PC-3 (cell line): ENCODE data around the gene ZNF334. TPM values are rescaled to one million over a fixed set of nuclear protein-coding genes. Genes with fewer than 3 reads are reported as not detected.
A peak's percentile ranks its signal among the peaks of the same experiment; 100 is the strongest.

Source experiments
- ATAC-seq: fragments of 200-7000 bp; cut with Tn5 transposase; 2 replicates; pipeline ENCODE4 v1.9.1; 2020; ENCODE audit warnings: mild to moderate bottlenecking, moderate library complexity
- BruUV-seq: library from RNA; stranded (reverse); fragments of 400-500 nt; replicated peaks from 2 replicates; lab custom pipeline; 2021; lab: Mats Ljungman, UMichigan
- CTCF ChIA-PET: fragments of 300-600 bp; sonication (Branson Sonifier 250); formaldehyde crosslinking; loops from one replicate; lab custom pipeline; 2022; ENCODE audit warnings: antibody characterized with exemption; lab: Charles Lee
- POLR2A ChIA-PET: fragments of 300-600 bp; sonication (Branson Sonifier 250); formaldehyde crosslinking; loops from one replicate; lab custom pipeline; 2022; ENCODE audit warnings: antibody characterized with exemption; ENCODE audit not compliant: unreplicated experiment; lab: Charles Lee
- DNase-seq: peaks from one replicate; pipeline ENCODE4 v3.0.0-alpha.2; 2015
- H2AFZ ChIP-seq: fragments of 300-600 bp; sonication (generic); 2 replicates; pipeline ENCODE4 v1.6.0; 2016; ENCODE audit warnings: antibody characterized with exemption, low read length
- H3F3A ChIP-seq: fragments of 300-600 bp; sonication (generic); one replicate; pipeline ENCODE4 v1.6.0; 2017; ENCODE audit warnings: antibody characterized with exemption, low read length, control low read depth, mild to moderate bottlenecking; ENCODE audit not compliant: unreplicated experiment
- H3K27ac ChIP-seq: fragments of 300-600 bp; sonication (generic); 2 replicates; pipeline ENCODE4 v1.5.1; 2016; ENCODE audit warnings: mild to moderate bottlenecking, low read length
- H3K27me3 ChIP-seq: fragments of 300-600 bp; sonication (generic); 2 replicates; pipeline ENCODE4 v1.6.1; 2016; ENCODE audit warnings: low read length, mixed read lengths
- H3K36me3 ChIP-seq: fragments of 300-600 bp; sonication (generic); 2 replicates; pipeline ENCODE4 v1.6.1; 2016; ENCODE audit warnings: low read depth, mixed run types, low read length, mixed read lengths
- H3K4me1 ChIP-seq: fragments of 300-600 bp; sonication (generic); 2 replicates; pipeline ENCODE4 v1.5.1; 2016; ENCODE audit warnings: low read length; ENCODE audit not compliant: insufficient read depth
- H3K4me2 ChIP-seq: fragments of 300-600 bp; sonication (generic); 2 replicates; pipeline ENCODE4 v1.6.0; 2016; ENCODE audit warnings: low read length
- H3K4me3 ChIP-seq: fragments of 300-600 bp; sonication (generic); 2 replicates; pipeline ENCODE4 v1.5.1; 2016; ENCODE audit warnings: mild to moderate bottlenecking, low read length, mixed read lengths
- H3K79me2 ChIP-seq: fragments of 300-600 bp; sonication (generic); 2 replicates; pipeline ENCODE4 v1.6.1; 2017; ENCODE audit warnings: low read length, mixed read lengths
- H3K9ac ChIP-seq: fragments of 300-600 bp; sonication (generic); 2 replicates; pipeline ENCODE4 v1.6.0; 2016; ENCODE audit warnings: mild to moderate bottlenecking, low read length
- H3K9me2 ChIP-seq: fragments of 300-600 bp; sonication (generic); replicated peaks from 2 replicates; pipeline ENCODE4 v1.6.1; 2016; ENCODE audit warnings: mixed run types, low read length, mixed read lengths
- H3K9me3 ChIP-seq: fragments of 300-600 bp; sonication (generic); 2 replicates; pipeline ENCODE4 v1.6.1; 2016; ENCODE audit warnings: low read length, mixed read lengths
- H4K20me1 ChIP-seq: fragments of 300-600 bp; sonication (generic); 2 replicates; pipeline ENCODE4 v1.6.1; 2016; ENCODE audit warnings: low read length, mixed read lengths
- CTCF ChIP-seq: fragments of 300-600 bp; sonication (generic); conservative IDR thresholded peaks from 2 replicates; pipeline ENCODE4 v1.5.1; 2017; ENCODE audit warnings: antibody characterized with exemption, low read depth, mild to moderate bottlenecking, low read length
- EZH2 ChIP-seq: fragments of 300-600 bp; sonication (generic); IDR thresholded peaks from one replicate; pipeline ENCODE4 v1.6.1; 2017; ENCODE audit warnings: antibody characterized with exemption, mild to moderate bottlenecking, low read length; ENCODE audit not compliant: unreplicated experiment
- EZH2phosphoT487 ChIP-seq: fragments of 300-600 bp; sonication (generic); IDR thresholded peaks from 2 replicates; pipeline ENCODE4 v1.6.1; 2018; ENCODE audit warnings: mild to moderate bottlenecking, antibody characterized with exemption, low read length, borderline replicate concordance
- intact Hi-C: fragments of 100-400 bp; cut with micrococcal nuclease; formaldehyde crosslinking; loops from 2 replicates; pipeline ENCODE4 v1.9.0; 2023
- total RNA-seq: library from RNA; depleted of rRNA; stranded (reverse); fragments of >200 nt; gene quantifications from 2 replicates; pipeline ENCODE4 v1.2.3, GENCODE V29; 2014

The ZNF334 gene
- total RNA-seq, 1 experiment from 2014 or later: 0.58 TPM

- Histone ChIP-seq H3K36me3 (no peaks in the 10 kb centered on the region), H3K27me3 (peaks cover 56% of the 10 kb centered on the region), H4K20me1 (no peaks in the 10 kb centered on the region), H3K4me1 (no peaks in the 10 kb centered on the region), H3K9me3 (no peaks in the 10 kb centered on the region), H3K9ac (no peak overlapping the region), H3K9me2 (no peaks in the 10 kb centered on the region), H3K27ac (no peak overlapping the region), H3K79me2 (no peaks in the 10 kb centered on the region), H3K4me2 (no peak overlapping the region), H3F3A (no peaks in the 10 kb centered on the region), H2AFZ (no peak overlapping the region), H3K4me3 (no peak overlapping the region)
- intact Hi-C loops: no loop called here
- no peak for TF ChIP-seq EZH2phosphoT487
- TF ChIP-seq CTCF: no peak
- TF ChIP-seq EZH2: no peak
- no TSS peak for BruUV-seq
- CTCF ChIA-PET: no interaction called here
- DNase-seq (no peak), ATAC-seq (no peak)
- POLR2A ChIA-PET: no interaction called here
Measured at GRCh38 chr20:46545827-46546138, 32.4 kb upstream of the ZNF334 start.

GRCh38 chr20:46545077-46545826 lies 31.9 kb upstream of the ZNF334 start:
- no TSS peak for BruUV-seq
- H3K4me2 ChIP-seq: no peak overlapping the region
- ChIA-PET POLR2A (no interaction called here), CTCF (interaction anchor here (0.5 kb wide), 1 partner anchor 37 kb away, joined by 3 read pairs; no protein-coding TSS in a partner anchor)
- no peaks in the 10 kb centered on the region for H3K4me1 ChIP-seq
- no peak overlapping the region for H2AFZ ChIP-seq
- H3K27ac ChIP-seq: no peak overlapping the region
- no peak overlapping the region for H3K4me3 ChIP-seq
- H3F3A ChIP-seq: no peaks in the 10 kb centered on the region
- H3K27me3 ChIP-seq: peaks cover 61% of the 10 kb centered on the region
- TF ChIP-seq EZH2phosphoT487 (no peak), CTCF (no peak), EZH2 (no peak)
- H4K20me1 ChIP-seq: no peaks in the 10 kb centered on the region
- intact Hi-C loops: no loop called here
- no peak overlapping the region for H3K9ac ChIP-seq
- H3K9me2 ChIP-seq: no peaks in the 10 kb centered on the region
- H3K9me3 ChIP-seq: no peaks in the 10 kb centered on the region
- no peaks in the 10 kb centered on the region for H3K79me2 ChIP-seq
- DNase-seq (no peak), ATAC-seq (no peak)
- no peaks in the 10 kb centered on the region for H3K36me3 ChIP-seq

- H3K9me2 ChIP-seq: no peaks in the 10 kb centered on the region
- no peak overlapping the region for H3K4me3 ChIP-seq
- no peak overlapping the region for H3K9ac ChIP-seq
- no peak for ATAC-seq
- intact Hi-C loops: no loop called here
- CTCF ChIA-PET: interaction anchor here (0.5 kb wide), 1 partner anchor 37 kb away, joined by 3 read pairs; no protein-coding TSS in a partner anchor
- DNase-seq: no peak
- H3K27me3 ChIP-seq: peaks cover 68% of the 10 kb centered on the region
- no peak overlapping the region for H2AFZ ChIP-seq
- H3F3A ChIP-seq: no peaks in the 10 kb centered on the region
- H3K4me2 ChIP-seq: no peak overlapping the region
- H3K36me3 ChIP-seq: no peaks in the 10 kb centered on the region
- POLR2A ChIA-PET: no interaction called here
- no peaks in the 10 kb centered on the region for H4K20me1 ChIP-seq
- H3K9me3 ChIP-seq: no peaks in the 10 kb centered on the region
- no peak overlapping the region for H3K27ac ChIP-seq
- no TSS peak for BruUV-seq
- no peak for TF ChIP-seq EZH2
- TF ChIP-seq EZH2phosphoT487: no peak
- TF ChIP-seq CTCF: 0 out of 2 replicates have a peak, but pooled peaks have one; percentile 29
- H3K79me2 ChIP-seq: no peaks in the 10 kb centered on the region
- H3K4me1 ChIP-seq: no peaks in the 10 kb centered on the region
Measured at GRCh38 chr20:46544576-46544975, 31.2 kb upstream of the ZNF334 start.
